Gastrocnemius medialis (tissue), 4 donors: Measurements from ENCODE around the gene TNFRSF1B. TPM values are rescaled to one million over a fixed set of nuclear protein-coding genes. Genes with fewer than 3 reads are reported as not detected.

Experiments used
- ATAC-seq, 2 donors: fragments of 150-250 bp; one replicate each; pipeline ENCODE4 v1.9.1; 2016
- DNase-seq, 2 donors: peaks; one replicate each; pipeline ENCODE4 v3.0.0-alpha.2; 2019
- H3K27ac ChIP-seq, 4 donors: fragments of 200-600 bp; sonication (generic); 1 replicate in 1 of 4; 2 replicates in 3 of 4; pipeline ENCODE4 v1.5.1; 2016 to 2018; ENCODE audit warnings: mild to moderate bottlenecking in 2 of 4, moderate library complexity in 1 of 4
- H3K27me3 ChIP-seq, 3 donors: fragments of 200-600 bp; sonication (generic) in 2 of 3; 1 replicate in 1 of 3; 2 replicates in 2 of 3; pipeline versions ENCODE4 v1.5.1 to v1.6.0; 2016 to 2019; ENCODE audit warnings: mild to moderate bottlenecking in 1 of 3, moderate library complexity in 1 of 3
- H3K36me3 ChIP-seq, 2 donors: fragments of 200-600 bp; sonication (generic) in 1 of 2; one replicate each; pipeline ENCODE4 v1.5.1; 2017 to 2018
- H3K4me1 ChIP-seq, 2 donors: fragments of 200-600 bp; sonication (generic) in 1 of 2; one replicate each; pipeline ENCODE4 v1.5.1; 2016 to 2017; ENCODE audit warnings: mild to moderate bottlenecking in 2 of 2
- H3K4me3 ChIP-seq, 4 donors: fragments of 200-600 bp; sonication (generic) in 3 of 4; 1 replicate in 1 of 4; 2 replicates in 3 of 4; pipeline ENCODE4 v1.5.1; 2016 to 2019; ENCODE audit warnings: mild to moderate bottlenecking in 2 of 4
- H3K9me3 ChIP-seq, 3 donors: fragments of 200-600 bp; sonication (generic) in 2 of 3; 1 replicate in 1 of 3; 2 replicates in 2 of 3; pipeline ENCODE4 v1.5.1; 2016 to 2019
- POLR2A ChIP-seq, 2 donors: fragments of 450-650 bp; IDR thresholded peaks; one replicate each; pipeline ENCODE4 v1.6.1; 2017; ENCODE audit warnings: antibody characterized with exemption in 2 of 2, mild to moderate bottlenecking in 2 of 2, moderate library complexity in 2 of 2
- in situ Hi-C, 4 donors: fragments of 200-750 bp; cut with MboI; loops; one replicate each; pipeline versions ENCODE4 v1.15.0 to v1.8.0; 2017; ENCODE audit warnings: low sequenced_read_pairs in 4 of 4
- intact Hi-C: fragments of 100-400 bp; cut with DNase I; formaldehyde crosslinking; loops from one replicate; pipeline ENCODE4 v1.15.1; 2023; ENCODE audit warnings: low total_unique reads
- total RNA-seq, 4 donors: library from RNA; depleted of rRNA; stranded (reverse); fragments of >200 nt; gene quantifications; one replicate each; pipeline versions ENCODE4 v1.1.0 to v1.2.3, GENCODE V29; 2016
- TF ChIP-seq, protein P1 (sequence below), 5 experiments: fragments of 450-650 bp in 3 of 5; fragments of 200-600 bp in 2 of 5; sonication (generic) in 2 of 5; IDR thresholded peaks in 4 of 5; conservative IDR thresholded peaks in 1 of 5; 1 replicate in 4 of 5; 2 replicates in 1 of 5; pipeline ENCODE4 v1.5.1; 2016 to 2019; ENCODE audit warnings: antibody characterized with exemption in 5 of 5, mild to moderate bottlenecking in 3 of 5, moderate library complexity in 3 of 5

Gene TNFRSF1B
- total RNA-seq, 4 donors from 2014 or later, result 14.0 to 29.5 (median 18.8) TPM

DNA sequence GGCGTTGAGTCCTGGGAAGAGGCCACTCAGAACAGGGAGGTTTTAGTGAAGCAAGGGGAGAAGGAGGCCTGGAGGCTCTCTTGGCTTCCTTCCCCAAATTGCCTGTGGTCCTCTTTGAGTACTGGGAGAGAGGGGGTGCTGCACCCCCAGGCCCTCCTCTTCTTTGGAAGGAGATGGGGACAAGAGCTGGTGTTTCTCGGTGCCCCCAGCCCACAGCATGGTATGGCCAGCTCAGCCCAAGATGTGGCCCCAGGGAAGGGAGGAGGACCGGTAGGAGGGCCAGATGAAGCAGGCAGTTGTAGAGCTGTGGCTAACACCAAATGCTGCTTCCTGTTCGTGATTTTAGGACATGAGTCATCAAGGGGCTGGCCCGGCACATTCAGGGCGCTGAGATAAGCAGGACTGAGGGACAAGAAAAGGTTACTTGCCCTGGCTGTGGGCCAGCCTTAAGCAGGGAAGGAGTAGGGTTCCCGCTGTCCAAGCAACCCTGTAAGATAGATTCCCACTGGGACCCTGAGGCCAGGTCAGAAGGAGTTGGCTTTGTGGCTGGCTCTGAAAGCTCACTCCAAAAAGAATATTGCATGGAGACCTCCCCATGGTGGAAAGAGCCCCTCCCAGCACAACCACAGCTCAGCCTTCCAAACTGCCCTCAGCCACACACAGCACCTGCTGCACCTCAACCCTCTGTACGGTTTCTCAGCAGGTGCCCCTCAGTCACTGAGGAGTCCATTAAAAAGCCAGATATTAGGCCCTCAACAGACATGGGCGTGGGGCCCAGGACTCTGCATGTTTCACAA, 4.9 kb upstream of the TNFRSF1B start:
- Histone ChIP-seq H3K4me1 (peaks cover 14 to 18% of the 10 kb centered on the region in 2 donors), H3K27ac (peak overlapping the region; percentile 42 to 80 (median 75)), H3K36me3 (no peaks in the 10 kb centered on the region), H3K27me3 (no peaks in the 10 kb centered on the region), H3K4me3 (no peak overlapping the region), H3K9me3 (no peaks in the 10 kb centered on the region)
- ATAC-seq (peak; percentile 89 to 93), DNase-seq (peak; percentile 74 to 89)
- intact Hi-C loops, result no loop called here
- TF ChIP-seq POLR2A (IDR thresholded peaks at IDR 0.05), result peak; percentile 25 to 41
- TF ChIP-seq, protein P1, sequence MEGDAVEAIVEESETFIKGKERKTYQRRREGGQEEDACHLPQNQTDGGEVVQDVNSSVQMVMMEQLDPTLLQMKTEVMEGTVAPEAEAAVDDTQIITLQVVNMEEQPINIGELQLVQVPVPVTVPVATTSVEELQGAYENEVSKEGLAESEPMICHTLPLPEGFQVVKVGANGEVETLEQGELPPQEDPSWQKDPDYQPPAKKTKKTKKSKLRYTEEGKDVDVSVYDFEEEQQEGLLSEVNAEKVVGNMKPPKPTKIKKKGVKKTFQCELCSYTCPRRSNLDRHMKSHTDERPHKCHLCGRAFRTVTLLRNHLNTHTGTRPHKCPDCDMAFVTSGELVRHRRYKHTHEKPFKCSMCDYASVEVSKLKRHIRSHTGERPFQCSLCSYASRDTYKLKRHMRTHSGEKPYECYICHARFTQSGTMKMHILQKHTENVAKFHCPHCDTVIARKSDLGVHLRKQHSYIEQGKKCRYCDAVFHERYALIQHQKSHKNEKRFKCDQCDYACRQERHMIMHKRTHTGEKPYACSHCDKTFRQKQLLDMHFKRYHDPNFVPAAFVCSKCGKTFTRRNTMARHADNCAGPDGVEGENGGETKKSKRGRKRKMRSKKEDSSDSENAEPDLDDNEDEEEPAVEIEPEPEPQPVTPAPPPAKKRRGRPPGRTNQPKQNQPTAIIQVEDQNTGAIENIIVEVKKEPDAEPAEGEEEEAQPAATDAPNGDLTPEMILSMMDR (IDR thresholded peaks at IDR 0.05 in 4 of 5, conservative IDR thresholded peaks at IDR 0.05 in 1 of 5), result no peak
- in situ Hi-C loops, result no loop called here

DNA sequence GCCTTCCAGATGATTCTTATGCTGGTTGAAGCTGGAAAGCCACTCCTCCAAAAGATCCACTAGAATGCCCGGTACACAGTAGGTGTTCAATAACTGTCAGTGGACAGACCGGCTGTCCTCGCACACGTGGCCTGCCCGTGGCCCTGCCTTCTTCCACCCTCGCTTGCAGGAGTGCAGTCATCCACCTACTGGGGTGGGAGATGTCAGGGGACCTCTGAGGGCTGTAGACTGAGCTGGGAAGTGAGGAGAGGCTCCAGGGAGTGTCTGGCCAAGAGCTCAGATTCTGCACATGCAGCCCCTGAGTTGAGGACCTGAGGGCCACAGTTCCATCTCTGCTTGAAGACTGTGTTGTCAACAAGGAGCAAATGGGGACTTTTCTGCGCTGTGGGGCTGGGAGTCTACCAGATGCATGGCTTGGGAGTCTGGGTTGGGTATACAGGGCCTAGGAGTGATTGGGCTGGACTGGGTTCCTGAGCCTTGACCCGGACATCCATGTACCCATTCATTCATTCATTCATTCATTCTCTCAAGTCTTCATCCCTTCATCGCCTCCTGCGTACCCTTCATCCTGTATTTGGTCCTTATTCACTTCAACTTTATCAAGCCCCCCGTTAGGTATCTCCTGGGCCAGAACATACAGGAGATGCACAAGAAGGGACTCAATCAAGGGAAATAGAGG, 4.2 kb upstream of the TNFRSF1B start:
- no peak overlapping the region for H3K4me3 ChIP-seq
- H3K36me3 ChIP-seq, result no peaks in the 10 kb centered on the region
- no peak for DNase-seq
- H3K27me3 ChIP-seq, result peaks cover 0 to 4% (median 0%) of the 10 kb centered on the region in 3 donors
- intact Hi-C loops, result no loop called here
- in situ Hi-C loops, result no loop called here
- H3K9me3 ChIP-seq, result no peaks in the 10 kb centered on the region
- peaks cover 18 to 19% of the 10 kb centered on the region in 2 donors for H3K4me1 ChIP-seq
- no peak for ATAC-seq
- H3K27ac ChIP-seq, result peak overlapping the region; percentile 31 to 80 (median 75)
- TF ChIP-seq, protein P1 (IDR thresholded peaks at IDR 0.05 in 4 of 5, conservative IDR thresholded peaks at IDR 0.05 in 1 of 5), result no peak
- no peak for TF ChIP-seq POLR2A (IDR thresholded peaks at IDR 0.05)

DNA sequence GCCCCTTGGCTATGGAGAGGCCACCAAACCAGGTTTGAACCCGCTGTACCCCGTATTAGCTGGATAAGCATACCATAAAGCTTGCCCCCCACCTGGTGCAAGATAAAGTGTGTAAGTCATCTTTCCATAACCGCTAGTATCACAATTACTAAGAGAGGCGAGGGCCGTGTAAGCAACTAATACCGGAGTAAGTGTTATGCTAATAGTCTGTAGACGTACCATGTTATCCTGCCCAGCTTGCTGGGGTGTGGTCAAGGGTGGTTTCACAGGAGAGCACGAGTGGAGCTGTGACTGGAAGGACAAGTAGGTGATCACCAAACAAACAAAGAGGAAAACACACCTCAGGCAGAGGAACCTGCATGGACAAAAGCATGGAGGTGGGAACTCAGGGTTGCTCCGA, 3.6 kb upstream of the TNFRSF1B start:
- Histone ChIP-seq H3K4me3 (no peak overlapping the region), H3K9me3 (no peaks in the 10 kb centered on the region), H3K27me3 (peaks cover 0 to 4% (median 0%) of the 10 kb centered on the region in 3 donors), H3K4me1 (peaks cover 18 to 19% of the 10 kb centered on the region in 2 donors), H3K36me3 (no peaks in the 10 kb centered on the region), H3K27ac (no peak overlapping the region)
- intact Hi-C loops (no loop called here), in situ Hi-C loops (no loop called here)
- ATAC-seq (no peak), DNase-seq (no peak)
- no peak for TF ChIP-seq POLR2A (IDR thresholded peaks at IDR 0.05)
- TF ChIP-seq, protein P1 (IDR thresholded peaks at IDR 0.05 in 4 of 5, conservative IDR thresholded peaks at IDR 0.05 in 1 of 5), result no peak

DNA sequence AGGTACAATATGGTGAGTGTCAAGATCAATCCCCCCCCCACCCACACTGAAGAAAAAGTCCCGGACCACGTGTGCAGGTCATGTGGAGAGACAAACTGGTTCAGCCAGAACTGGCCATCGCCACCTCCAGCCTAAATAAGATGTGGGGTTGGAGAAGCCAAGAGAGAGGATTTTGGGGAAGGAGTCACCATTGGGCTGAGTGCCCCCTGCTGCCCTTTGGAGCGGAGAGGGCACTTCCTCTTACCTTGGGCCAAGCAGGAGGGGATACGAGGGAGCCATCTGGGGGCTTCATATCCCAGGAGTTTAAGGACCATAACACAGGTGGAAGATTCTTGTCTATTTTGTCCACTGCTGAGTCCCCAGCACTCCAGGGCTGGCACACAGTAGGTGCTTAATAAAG, 2.6 kb upstream of the TNFRSF1B start:
- peaks cover 18 to 19% of the 10 kb centered on the region in 2 donors for H3K4me1 ChIP-seq
- no peak overlapping the region for H3K27ac ChIP-seq
- no peaks in the 10 kb centered on the region for H3K36me3 ChIP-seq
- no peaks in the 10 kb centered on the region for H3K9me3 ChIP-seq
- peaks cover 0 to 4% (median 0%) of the 10 kb centered on the region in 3 donors for H3K27me3 ChIP-seq
- no peak overlapping the region for H3K4me3 ChIP-seq
- intact Hi-C loops, result no loop called here
- ATAC-seq (no peak), DNase-seq (no peak)
- in situ Hi-C loops, result no loop called here
- TF ChIP-seq, protein P1 (IDR thresholded peaks at IDR 0.05 in 4 of 5, conservative IDR thresholded peaks at IDR 0.05 in 1 of 5), result no peak
- TF ChIP-seq POLR2A (IDR thresholded peaks at IDR 0.05), result no peak
